NAMALWA (cell line): ENCODE measurements around the gene RASA4B.
"Not testable (repeated sequence)": the region's sequence is repeated elsewhere in the genome, so short reads cannot be mapped to it uniquely, and the experiment has no call there.

Experiments
- DNase-seq: peaks from one replicate; pipeline ENCODE4 v3.0.0-alpha.2; 2015; ENCODE audit warnings: low spot score

Gene RASA4B

DNA sequence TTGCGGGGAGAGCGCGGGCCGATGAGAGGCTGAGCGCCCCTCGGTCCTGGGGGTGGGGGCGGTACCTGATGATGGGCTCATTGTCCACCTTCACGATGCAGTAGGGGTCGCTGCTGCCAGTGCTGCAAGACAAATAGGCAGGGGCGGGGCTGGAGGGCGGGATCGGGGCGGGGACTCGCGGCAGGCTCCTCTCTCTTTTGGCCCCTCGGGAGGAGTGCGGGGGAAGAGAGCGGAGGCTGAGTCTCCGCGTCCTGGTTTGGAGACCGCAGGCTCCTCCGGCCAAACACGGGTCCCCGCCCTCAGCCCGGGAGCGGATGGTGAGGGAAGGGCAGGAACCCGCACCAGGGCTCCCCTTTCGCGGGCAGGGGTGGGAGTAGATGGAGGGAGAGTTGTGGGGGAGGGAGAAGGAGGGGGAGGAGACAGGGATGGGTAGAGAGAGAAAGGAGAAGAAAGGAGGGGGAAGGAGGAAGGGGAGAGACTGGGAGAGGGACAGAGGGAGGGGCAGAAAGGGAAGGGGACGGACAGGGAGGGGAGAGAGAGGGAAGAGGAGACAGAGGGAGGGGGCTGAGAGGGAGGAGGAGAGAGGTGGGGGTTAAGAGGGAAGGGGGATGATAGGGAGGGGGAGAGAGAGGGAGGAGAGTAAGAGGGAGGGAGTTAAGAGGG is 5.6 kb downstream of the RASA4B start:
- DNase-seq: not testable (repeated sequence)

DNA sequence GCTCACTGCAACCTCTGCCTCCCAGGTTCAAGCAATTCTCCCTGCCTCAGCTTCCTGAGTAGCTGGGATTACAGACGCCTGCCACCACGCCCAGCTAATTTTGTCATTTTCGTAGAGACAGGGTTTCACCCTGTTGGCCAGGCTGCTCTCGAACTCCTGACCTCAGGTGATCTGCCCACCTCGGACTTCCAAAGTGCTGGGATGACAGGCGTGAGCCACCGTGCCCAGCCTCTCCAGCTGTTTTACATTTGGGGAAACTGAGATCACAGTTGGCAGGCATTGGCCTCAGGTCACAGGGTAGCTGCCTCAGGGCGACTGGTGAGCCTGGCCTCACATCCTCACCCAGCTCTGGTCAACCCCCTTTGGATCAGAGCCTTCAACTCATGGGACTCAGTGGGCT is 7.0 kb downstream of the RASA4B start:
- not testable (repeated sequence) for DNase-seq

GRCh38 chr7:102507410-102508088 is 10.0 kb downstream of the RASA4B start:
- not testable (repeated sequence) for DNase-seq

GRCh38 chr7:102505298-102506185 is 12.0 kb downstream of the RASA4B start:
- not testable (repeated sequence) for DNase-seq

DNA sequence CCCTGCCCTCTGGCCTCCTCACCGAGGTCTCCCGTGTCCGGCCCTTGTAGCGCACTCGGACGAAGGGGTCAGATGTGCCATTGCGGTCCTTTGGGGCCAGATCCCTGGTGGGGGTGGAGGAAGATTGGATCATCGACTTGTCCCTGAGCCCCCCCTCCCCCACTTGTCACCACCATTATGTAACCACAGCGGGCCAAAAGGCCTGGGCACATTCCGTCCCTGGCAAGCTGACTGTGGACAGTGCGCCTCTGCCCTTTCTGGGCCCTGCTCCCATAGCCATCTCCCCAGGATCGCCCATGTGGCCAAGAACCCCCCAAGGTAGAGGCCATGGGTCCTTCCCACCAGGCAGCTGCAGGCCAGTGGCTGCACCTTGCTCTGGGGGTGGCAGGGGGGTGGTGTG is 14.4 kb downstream of the RASA4B start:
- not testable (repeated sequence) for DNase-seq

DNA sequence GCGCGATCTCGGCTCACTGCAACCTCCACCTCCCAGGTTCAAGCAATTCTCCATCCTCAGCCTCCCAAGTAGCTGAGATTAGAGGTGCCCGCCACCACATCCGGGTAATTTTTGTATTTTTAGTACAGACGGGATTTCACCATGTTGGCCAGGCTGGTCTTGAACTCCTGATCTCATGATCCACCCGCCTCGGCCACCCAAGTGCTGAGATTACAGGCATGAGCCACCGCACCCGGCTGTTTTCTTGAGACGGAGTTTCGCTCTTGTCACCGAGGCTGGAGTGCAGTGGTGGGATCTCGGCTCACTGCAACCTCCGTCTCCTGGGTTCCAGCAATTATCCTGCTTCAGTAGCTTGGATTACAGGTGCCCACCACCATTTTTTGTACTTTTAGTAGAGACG is 19.3 kb downstream of the RASA4B start:
- not testable (repeated sequence) for DNase-seq

- not testable (repeated sequence) for DNase-seq
These were observed 20.3 kb downstream of the RASA4B start for GRCh38 chr7:102497308-102497707.

- DNase-seq: not testable (repeated sequence)
These were observed 20.7 kb downstream of the RASA4B start for GRCh38 chr7:102496861-102497260.

GRCh38 chr7:102494473-102495149 is 23.0 kb downstream of the RASA4B start:
- not testable (repeated sequence) for DNase-seq

DNA sequence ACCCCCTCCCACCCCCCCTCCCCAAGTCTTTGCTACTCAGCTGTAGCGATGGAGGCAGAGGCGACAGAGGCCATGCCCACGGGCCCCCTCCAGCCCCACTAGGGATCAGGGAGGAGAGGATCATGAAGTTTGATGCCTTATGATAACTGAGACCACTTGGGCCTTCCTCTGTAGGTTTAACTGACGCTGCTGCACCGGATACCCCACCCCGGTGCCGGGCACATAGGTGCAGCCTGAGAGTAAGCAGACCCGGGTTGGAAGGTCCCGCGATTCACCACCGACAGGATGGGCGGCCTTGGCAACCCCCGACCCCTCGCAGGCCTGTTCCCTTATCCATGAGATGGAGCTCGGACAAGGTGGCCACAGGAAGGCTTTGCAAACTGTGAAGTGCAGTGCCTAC is 23.6 kb downstream of the RASA4B start:
- not testable (repeated sequence) for DNase-seq

- DNase-seq: not testable (repeated sequence)
These were observed 24.2 kb downstream of the RASA4B start for GRCh38 chr7:102493220-102493935.

DNA sequence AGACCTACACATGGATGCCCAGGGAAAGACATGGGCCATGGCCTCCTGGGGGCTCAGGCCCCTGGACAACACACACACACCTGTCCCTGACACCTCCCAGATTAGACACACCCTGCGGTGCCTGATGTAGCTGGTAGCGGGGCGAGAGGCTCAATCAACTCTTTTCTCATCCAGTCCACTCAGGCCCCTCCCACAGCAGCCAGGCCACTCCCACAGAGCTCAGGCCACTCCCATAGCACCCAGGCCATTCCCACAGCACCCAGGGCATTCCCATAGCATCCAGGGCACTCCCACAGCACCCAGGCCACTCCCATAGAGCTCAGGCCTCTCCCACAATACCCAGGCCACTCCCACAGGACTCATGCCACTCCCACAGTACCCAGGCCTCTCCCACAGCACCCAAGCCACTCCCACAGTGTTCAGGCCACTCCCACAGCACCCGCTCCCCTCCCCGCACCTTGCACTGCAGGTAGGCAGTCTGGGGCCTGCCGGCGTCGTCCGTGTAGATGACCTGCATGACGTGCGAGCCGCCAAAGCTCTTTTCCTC is 27.0 kb downstream of the RASA4B start:
- not testable (repeated sequence) for DNase-seq

DNA sequence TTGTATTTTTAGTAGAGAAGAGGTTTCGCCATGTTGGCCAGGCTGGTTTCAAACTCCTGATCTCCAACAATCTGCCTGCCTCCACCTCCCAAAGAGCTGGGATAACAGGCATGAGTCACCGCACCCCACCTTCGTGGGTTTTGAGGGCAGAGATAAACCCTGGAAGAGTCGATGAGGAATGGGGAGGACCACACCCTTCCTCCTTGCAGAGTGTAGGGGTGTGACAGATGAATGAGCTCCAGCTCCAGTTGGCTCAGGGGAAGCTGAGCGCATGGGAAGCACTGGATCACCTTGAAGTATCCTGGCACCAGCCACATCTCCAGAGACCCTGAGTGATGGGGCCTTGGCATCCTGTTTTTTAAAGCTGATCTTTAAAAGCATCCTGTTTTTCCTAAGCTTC is 33.3 kb downstream of the RASA4B start:
- DNase-seq: not testable (repeated sequence)

- DNase-seq: not testable (repeated sequence)
These were observed 35.6 kb downstream of the RASA4B start for GRCh38 chr7:102481962-102482361.

DNA sequence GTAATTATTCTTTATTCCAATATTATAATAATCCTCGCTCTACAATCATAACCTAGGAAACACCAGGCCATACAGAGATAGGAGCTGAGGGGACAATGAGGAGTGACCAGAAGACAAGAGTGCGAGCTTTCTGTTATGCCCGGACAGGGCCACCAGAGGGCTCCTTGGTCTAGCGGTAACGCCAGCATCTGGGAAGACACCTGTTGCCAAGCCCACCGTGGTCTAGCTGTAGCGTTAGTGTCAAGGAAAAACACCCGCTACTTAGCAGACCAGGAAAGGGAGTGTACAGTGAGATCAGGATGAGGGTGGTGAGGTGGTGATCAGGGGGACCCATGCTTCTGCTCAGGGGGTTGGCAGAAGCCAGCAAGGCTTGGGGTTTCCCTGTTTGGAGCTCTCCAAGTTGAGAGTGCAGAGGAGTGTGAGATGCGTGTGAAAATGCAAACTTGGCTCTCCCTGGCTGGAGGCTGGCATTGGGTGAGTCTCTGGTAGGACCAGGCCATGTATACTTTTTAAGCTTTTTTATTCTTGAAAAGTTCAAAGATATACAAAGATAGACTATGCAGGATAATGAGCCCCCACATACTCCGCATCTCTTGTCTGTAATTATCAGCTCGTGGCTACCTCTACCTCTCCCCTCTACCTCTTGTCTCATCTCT is 37.5 kb downstream of the RASA4B start:
- DNase-seq: not testable (repeated sequence)

DNA sequence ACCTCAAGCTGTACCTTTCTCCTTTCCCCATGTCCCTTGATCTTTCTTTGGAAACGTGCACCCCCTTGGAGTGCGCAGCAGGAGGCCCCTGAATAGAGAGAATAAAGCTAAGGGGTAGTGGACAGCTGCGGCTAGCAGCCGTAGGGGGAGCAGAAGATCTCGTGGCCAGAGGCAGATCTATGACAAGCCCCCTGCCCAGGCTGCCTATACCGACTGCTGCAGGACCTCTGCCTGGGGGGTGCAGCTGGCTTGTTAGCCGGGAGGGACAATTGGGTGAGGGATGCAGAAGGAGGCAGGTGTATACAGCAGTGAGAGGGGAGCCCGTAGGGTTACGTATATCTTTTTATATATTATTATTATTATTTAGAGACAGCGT is 38.4 kb downstream of the RASA4B start:
- DNase-seq: not testable (repeated sequence)

DNA sequence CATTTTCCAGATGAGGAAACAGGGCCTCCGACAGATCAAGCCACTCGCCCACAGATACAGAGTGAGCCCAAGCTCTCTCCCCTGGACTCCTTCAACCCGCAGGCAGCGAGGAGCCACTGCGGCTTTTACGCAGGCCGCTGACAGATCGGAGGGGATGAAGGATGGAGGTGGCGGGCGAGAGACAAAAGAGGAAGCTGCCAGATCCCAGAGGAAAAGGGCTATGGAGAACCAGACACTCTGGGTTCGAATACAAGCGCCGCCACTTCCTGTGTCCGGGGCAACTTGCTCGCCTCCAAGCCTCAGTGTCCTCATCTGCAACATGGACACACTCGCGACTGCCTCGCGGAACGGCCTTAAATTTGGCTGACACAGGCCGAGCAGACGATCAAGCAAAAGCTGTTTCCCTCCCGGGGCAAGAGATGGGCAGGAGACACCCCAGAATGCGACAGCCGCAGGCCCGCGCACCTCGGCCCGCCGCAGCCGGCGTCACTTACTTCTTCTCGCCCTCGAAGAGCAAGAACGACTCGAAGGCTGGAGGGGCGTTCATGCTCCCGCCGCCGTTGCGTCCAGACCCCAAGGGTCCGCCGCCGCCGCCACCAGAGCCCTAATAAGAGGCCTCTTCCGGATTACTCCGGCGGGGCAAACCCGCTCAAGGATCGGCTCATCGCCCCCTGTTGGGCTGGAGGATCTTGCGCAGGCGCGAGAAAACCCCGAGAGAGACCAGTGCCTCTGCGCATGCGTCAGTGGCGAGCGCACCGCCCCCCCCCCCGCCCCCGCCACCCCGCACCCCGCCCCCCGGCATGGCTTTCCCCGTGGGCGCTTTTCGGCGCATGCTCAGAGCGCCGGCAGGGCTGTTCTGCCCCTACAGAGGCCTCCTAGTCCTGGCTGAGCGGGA is 39.0 kb downstream of the RASA4B start, which contains the start of gene POLR2J:
POLR2J (minus strand) TSS at position 609 of the 895 bp plus-strand sequence; CDS start at position 547, 62 bp downstream.
- peak; percentile 83 for DNase-seq

GRCh38 chr7:102474736-102475435 is 42.7 kb downstream of the RASA4B start:
- not testable (repeated sequence) for DNase-seq

- not testable (repeated sequence) for DNase-seq
These were observed 43.5 kb downstream of the RASA4B start for GRCh38 chr7:102474116-102474515.
